PC-9 (cell line): ENCODE data around the gene TEN1. TPM values are rescaled to one million over a fixed set of nuclear protein-coding genes. Genes with fewer than 3 reads are reported as not detected.

Experiments used
- BruUV-seq: library from RNA; stranded (reverse); fragments of 400-500 nt; replicated peaks from 2 replicates; lab custom pipeline; 2021; lab: Mats Ljungman, UMichigan
- CTCF ChIA-PET: fragments of 300-600 bp; sonication (Branson Sonifier 250); formaldehyde crosslinking; loops from one replicate; lab custom pipeline; 2022; ENCODE audit warnings: antibody characterized with exemption; lab: Charles Lee
- POLR2A ChIA-PET: fragments of 300-600 bp; sonication (Branson Sonifier 250); formaldehyde crosslinking; loops from one replicate; lab custom pipeline; 2022; ENCODE audit warnings: antibody characterized with exemption; ENCODE audit not compliant: unreplicated experiment; lab: Charles Lee
- DNase-seq, 2 experiments: peaks; one replicate each; pipeline versions ENCODE4 v3.0.0 to v3.0.0-alpha.2; 2015 to 2022; ENCODE audit warnings: mixed read lengths in 1 of 2
- H2AFZ ChIP-seq: fragments of 200-600 bp; sonication (generic); 2 replicates; pipeline ENCODE4 v1.8.1; 2017; ENCODE audit warnings: antibody characterized with exemption
- H3F3A ChIP-seq: fragments of 200-600 bp; sonication (generic); 2 replicates; pipeline ENCODE4 v1.8.1; 2017; ENCODE audit warnings: antibody characterized with exemption, mild to moderate bottlenecking, low read depth; ENCODE audit not compliant: insufficient read depth
- H3K27ac ChIP-seq: fragments of 200-600 bp; sonication (generic); 2 replicates; pipeline ENCODE4 v1.6.1; 2016; ENCODE audit warnings: mixed run types
- H3K27me3 ChIP-seq: fragments of 200-600 bp; sonication (generic); 2 replicates; pipeline ENCODE4 v1.6.1; 2016; ENCODE audit warnings: low read depth, mixed run types; ENCODE audit not compliant: insufficient read depth
- H3K36me3 ChIP-seq: fragments of 200-600 bp; sonication (generic); 2 replicates; pipeline ENCODE4 v1.6.1; 2016; ENCODE audit warnings: low read depth, mixed run types
- H3K4me1 ChIP-seq: fragments of 200-600 bp; sonication (generic); replicated peaks from 2 replicates; pipeline ENCODE4 v1.6.1; 2016; ENCODE audit warnings: mixed run types; ENCODE audit not compliant: insufficient read depth
- H3K4me2 ChIP-seq: fragments of 200-600 bp; sonication (generic); 2 replicates; pipeline ENCODE4 v1.6.1; 2017; ENCODE audit warnings: mixed run types
- H3K4me3 ChIP-seq: fragments of 200-600 bp; sonication (generic); 2 replicates; pipeline ENCODE4 v1.6.1; 2016; ENCODE audit warnings: mixed run types
- H3K79me2 ChIP-seq: fragments of 200-600 bp; sonication (generic); 2 replicates; pipeline ENCODE4 v1.6.1; 2017; ENCODE audit warnings: low read depth, mixed run types
- H3K9me2 ChIP-seq: fragments of 200-600 bp; sonication (generic); 2 replicates; pipeline ENCODE4 v1.8.1; 2017; ENCODE audit warnings: mild to moderate bottlenecking; ENCODE audit not compliant: insufficient read depth
- H3K9me3 ChIP-seq: fragments of 200-600 bp; sonication (generic); 2 replicates; pipeline ENCODE4 v1.8.1; 2016; ENCODE audit warnings: low read depth; ENCODE audit not compliant: insufficient read depth
- H4K20me1 ChIP-seq: fragments of 200-600 bp; sonication (generic); 2 replicates; pipeline ENCODE4 v1.8.1; 2017; ENCODE audit not compliant: insufficient read depth
- EZH2 ChIP-seq: fragments of 200-600 bp; sonication (generic); IDR thresholded peaks from 2 replicates; pipeline ENCODE4 v1.8.0; 2017; ENCODE audit warnings: antibody characterized with exemption, low read depth
- intact Hi-C: fragments of 100-400 bp; cut with micrococcal nuclease; formaldehyde crosslinking; loops from one replicate; pipeline ENCODE4 v1.10.0; 2022; ENCODE audit not compliant: unreplicated experiment
- total RNA-seq: library from RNA; stranded (reverse); gene quantifications from 2 replicates; pipeline ENCODE4 v1.2.3, GENCODE V29; 2021
- TF ChIP-seq, protein P1 (sequence below): fragments of 200-600 bp; sonication (generic); conservative IDR thresholded peaks from 2 replicates; pipeline ENCODE4 v1.6.1; 2017; ENCODE audit warnings: mixed run types, antibody characterized with exemption, mild to moderate bottlenecking, moderate library complexity

Gene TEN1
- total RNA-seq, 1 experiment from 2014 or later, result 22.7 TPM

DNA sequence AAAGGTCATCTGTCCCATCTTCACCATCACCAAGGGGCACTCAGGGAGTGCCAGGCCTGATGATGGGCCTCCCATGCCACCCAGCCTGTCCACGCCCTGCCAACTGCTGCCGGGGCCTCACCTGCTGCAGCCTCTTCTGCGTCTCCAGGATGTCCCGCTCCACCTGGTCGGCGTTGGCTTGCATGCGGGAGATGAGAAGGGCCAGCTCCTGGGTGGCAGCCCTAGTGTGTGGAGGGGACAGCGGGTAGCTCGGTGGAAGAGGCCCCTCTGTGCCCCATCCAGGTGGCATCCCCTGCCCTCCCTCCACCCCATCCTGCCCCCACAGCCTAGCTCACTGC lies 44.8 kb downstream of the TEN1 start:
- H3K79me2 ChIP-seq, result peaks cover 21% of the 10 kb centered on the region
- H3K27ac ChIP-seq, result no peak overlapping the region
- no TSS peak for BruUV-seq
- no peak overlapping the region for H3K4me2 ChIP-seq
- TF ChIP-seq, protein P1, sequence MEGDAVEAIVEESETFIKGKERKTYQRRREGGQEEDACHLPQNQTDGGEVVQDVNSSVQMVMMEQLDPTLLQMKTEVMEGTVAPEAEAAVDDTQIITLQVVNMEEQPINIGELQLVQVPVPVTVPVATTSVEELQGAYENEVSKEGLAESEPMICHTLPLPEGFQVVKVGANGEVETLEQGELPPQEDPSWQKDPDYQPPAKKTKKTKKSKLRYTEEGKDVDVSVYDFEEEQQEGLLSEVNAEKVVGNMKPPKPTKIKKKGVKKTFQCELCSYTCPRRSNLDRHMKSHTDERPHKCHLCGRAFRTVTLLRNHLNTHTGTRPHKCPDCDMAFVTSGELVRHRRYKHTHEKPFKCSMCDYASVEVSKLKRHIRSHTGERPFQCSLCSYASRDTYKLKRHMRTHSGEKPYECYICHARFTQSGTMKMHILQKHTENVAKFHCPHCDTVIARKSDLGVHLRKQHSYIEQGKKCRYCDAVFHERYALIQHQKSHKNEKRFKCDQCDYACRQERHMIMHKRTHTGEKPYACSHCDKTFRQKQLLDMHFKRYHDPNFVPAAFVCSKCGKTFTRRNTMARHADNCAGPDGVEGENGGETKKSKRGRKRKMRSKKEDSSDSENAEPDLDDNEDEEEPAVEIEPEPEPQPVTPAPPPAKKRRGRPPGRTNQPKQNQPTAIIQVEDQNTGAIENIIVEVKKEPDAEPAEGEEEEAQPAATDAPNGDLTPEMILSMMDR, result no peak
- TF ChIP-seq EZH2, result no peak
- H3K9me2 ChIP-seq, result no peaks in the 10 kb centered on the region
- DNase-seq, result no peak
- intact Hi-C loops, result no loop called here
- ChIA-PET POLR2A (interaction anchor here (0.6 kb wide), 1 partner anchor 533 kb away, joined by 4 read pairs; no protein-coding TSS in a partner anchor), CTCF (no interaction called here)
- H3F3A ChIP-seq, result no peaks in the 10 kb centered on the region
- no peaks in the 10 kb centered on the region for H3K27me3 ChIP-seq
- H4K20me1 ChIP-seq, result no peaks in the 10 kb centered on the region
- H3K4me1 ChIP-seq, result peaks cover 13% of the 10 kb centered on the region
- no peak overlapping the region for H3K4me3 ChIP-seq
- H2AFZ ChIP-seq, result no peak overlapping the region
- H3K9me3 ChIP-seq, result no peaks in the 10 kb centered on the region
- H3K36me3 ChIP-seq, result no peaks in the 10 kb centered on the region

DNA sequence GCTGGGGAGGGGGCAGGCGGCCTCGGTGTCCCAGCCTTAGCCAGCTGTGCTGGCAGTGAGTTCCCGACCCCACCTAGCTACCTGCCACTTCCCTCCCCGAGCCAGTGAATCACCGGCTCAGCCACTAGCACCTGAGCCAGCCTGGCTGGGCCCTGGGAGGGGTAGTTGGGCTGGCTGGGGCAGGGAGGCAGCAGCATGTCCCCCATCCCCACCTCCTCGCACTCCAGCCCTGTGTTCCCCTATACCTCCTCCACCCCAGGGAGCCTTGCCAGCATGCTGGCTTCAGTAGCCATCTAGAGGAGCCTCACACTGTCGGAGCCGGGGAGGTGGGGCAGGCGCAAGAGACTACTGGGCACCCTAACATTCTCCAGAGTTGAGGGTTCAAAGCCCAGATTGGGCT lies 45.3 kb downstream of the TEN1 start:
- ChIA-PET POLR2A (interaction anchor here (0.6 kb wide), 1 partner anchor 533 kb away, joined by 4 read pairs; no protein-coding TSS in a partner anchor), CTCF (no interaction called here)
- no peak overlapping the region for H3K27ac ChIP-seq
- intact Hi-C loops, result no loop called here
- H3K27me3 ChIP-seq, result no peaks in the 10 kb centered on the region
- H3K36me3 ChIP-seq, result no peaks in the 10 kb centered on the region
- peaks cover 18% of the 10 kb centered on the region for H3K4me1 ChIP-seq
- BruUV-seq, result no TSS peak
- H3K79me2 ChIP-seq, result peaks cover 21% of the 10 kb centered on the region
- H3K9me3 ChIP-seq, result no peaks in the 10 kb centered on the region
- H3K4me3 ChIP-seq, result no peak overlapping the region
- no peak overlapping the region for H3K4me2 ChIP-seq
- no peak for DNase-seq
- no peak overlapping the region for H2AFZ ChIP-seq
- peaks cover 3% of the 10 kb centered on the region; the same call in 1 of the 2 replicates for H3F3A ChIP-seq
- H3K9me2 ChIP-seq, result no peaks in the 10 kb centered on the region
- H4K20me1 ChIP-seq, result no peaks in the 10 kb centered on the region
- no peak for TF ChIP-seq EZH2
- TF ChIP-seq, protein P1, result no peak

DNA sequence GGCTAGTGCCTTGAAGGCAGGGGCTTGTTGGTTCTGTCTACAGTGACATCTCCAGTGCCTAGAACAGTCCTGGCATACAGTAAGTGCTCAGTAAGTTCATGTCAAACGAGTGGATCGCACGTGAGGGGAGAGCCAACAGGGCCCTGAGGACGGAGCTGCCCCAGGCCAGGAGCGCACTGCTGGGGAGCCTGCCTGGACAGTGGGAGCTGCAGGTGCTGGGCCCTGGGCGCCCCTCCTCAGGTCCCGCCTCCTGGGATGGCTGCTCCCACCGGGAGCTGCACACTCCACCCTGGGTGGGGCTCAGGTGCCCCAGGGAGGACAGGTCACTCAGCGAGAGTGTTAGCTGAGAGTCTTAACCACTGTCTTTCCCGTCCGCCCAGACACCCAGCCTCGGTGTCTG lies 46.3 kb downstream of the TEN1 start:
- peaks cover 25% of the 10 kb centered on the region for H3K4me1 ChIP-seq
- no peaks in the 10 kb centered on the region for H4K20me1 ChIP-seq
- H3K9me2 ChIP-seq, result no peaks in the 10 kb centered on the region
- peaks cover 10% of the 10 kb centered on the region; the same call in 1 of the 2 replicates for H3F3A ChIP-seq
- intact Hi-C loops, result no loop called here
- no peaks in the 10 kb centered on the region for H3K27me3 ChIP-seq
- peaks cover 21% of the 10 kb centered on the region for H3K79me2 ChIP-seq
- H2AFZ ChIP-seq, result no peak overlapping the region
- BruUV-seq, result no TSS peak
- no peak for TF ChIP-seq EZH2
- TF ChIP-seq, protein P1, result no peak
- H3K36me3 ChIP-seq, result no peaks in the 10 kb centered on the region
- no peak overlapping the region for H3K27ac ChIP-seq
- H3K4me3 ChIP-seq, result peak overlapping the region; percentile 71; the same call in 1 of the 2 replicates
- ChIA-PET POLR2A (no interaction called here), CTCF (interaction anchor here (1.1 kb wide), 1 partner anchor 20 kb away, joined by 6 read pairs; no protein-coding TSS in a partner anchor)
- no peaks in the 10 kb centered on the region for H3K9me3 ChIP-seq
- H3K4me2 ChIP-seq, result peak overlapping the region; percentile 90
- peak in 1 of 2 experiments; percentile 16 for DNase-seq
